ENCODE results near the gene SHD.
A peak's percentile ranks its signal among the peaks of the same experiment; 100 is the strongest.
"Not testable (repeated sequence)": the region's sequence is repeated elsewhere in the genome, so short reads cannot be mapped to it uniquely, and the experiment has no call there.

Gene SHD

GRCh38 chr19:4267101-4267900, 11.8 kb upstream of the SHD start:
- DNase-seq = peak; percentile 84

GRCh38 chr19:4267901-4268815, 10.9 kb upstream of the SHD start:
- DNase-seq = no peak

GRCh38 chr19:4268816-4269430, 10.1 kb upstream of the SHD start:
- DNase-seq = no peak

- no peak for DNase-seq
Measured at GRCh38 chr19:4272894-4273293, 6.2 kb upstream of the SHD start.

GRCh38 chr19:4274321-4274686, 4.8 kb upstream of the SHD start:
- not testable (repeated sequence) for DNase-seq

GRCh38 chr19:4277191-4277696, 1.8 kb upstream of the SHD start:
- no peak for DNase-seq

- DNase-seq = no peak
Measured at GRCh38 chr19:4278010-4278409, 1.1 kb upstream of the SHD start.

- no peak for DNase-seq
Measured at GRCh38 chr19:4279267-4279529, 132 bp downstream of the SHD start.

- no peak for DNase-seq
Measured at GRCh38 chr19:4279530-4280422, 710 bp downstream of the SHD start.

GRCh38 chr19:4284176-4284958, 5.3 kb downstream of the SHD start:
- peak; percentile 42 for DNase-seq

GRCh38 chr19:4284974-4285373, 5.9 kb downstream of the SHD start:
- DNase-seq = no peak

- DNase-seq = not testable (repeated sequence)
Measured at GRCh38 chr19:4286141-4286540, 7.1 kb downstream of the SHD start.

- DNase-seq = no peak
Measured at GRCh38 chr19:4288091-4288777, 9.2 kb downstream of the SHD start.

- no peak for DNase-seq
Measured at GRCh38 chr19:4291184-4291732, 12.2 kb downstream of the SHD start.

GRCh38 chr19:4292515-4292914, 13.4 kb downstream of the SHD start:
- no peak for DNase-seq

GRCh38 chr19:4294389-4294788, 15.3 kb downstream of the SHD start:
- DNase-seq = no peak

GRCh38 chr19:4295972-4296771, 17.1 kb downstream of the SHD start:
- no peak for DNase-seq

- DNase-seq = peak; percentile 60
Measured at GRCh38 chr19:4297901-4298809, 19.1 kb downstream of the SHD start.
